ENCODE data around the gene ATRX.
"Not testable (repeated sequence)": the region's sequence is repeated elsewhere in the genome, so short reads cannot be mapped to it uniquely, and the experiment has no call there.

ATRX gene

DNA sequence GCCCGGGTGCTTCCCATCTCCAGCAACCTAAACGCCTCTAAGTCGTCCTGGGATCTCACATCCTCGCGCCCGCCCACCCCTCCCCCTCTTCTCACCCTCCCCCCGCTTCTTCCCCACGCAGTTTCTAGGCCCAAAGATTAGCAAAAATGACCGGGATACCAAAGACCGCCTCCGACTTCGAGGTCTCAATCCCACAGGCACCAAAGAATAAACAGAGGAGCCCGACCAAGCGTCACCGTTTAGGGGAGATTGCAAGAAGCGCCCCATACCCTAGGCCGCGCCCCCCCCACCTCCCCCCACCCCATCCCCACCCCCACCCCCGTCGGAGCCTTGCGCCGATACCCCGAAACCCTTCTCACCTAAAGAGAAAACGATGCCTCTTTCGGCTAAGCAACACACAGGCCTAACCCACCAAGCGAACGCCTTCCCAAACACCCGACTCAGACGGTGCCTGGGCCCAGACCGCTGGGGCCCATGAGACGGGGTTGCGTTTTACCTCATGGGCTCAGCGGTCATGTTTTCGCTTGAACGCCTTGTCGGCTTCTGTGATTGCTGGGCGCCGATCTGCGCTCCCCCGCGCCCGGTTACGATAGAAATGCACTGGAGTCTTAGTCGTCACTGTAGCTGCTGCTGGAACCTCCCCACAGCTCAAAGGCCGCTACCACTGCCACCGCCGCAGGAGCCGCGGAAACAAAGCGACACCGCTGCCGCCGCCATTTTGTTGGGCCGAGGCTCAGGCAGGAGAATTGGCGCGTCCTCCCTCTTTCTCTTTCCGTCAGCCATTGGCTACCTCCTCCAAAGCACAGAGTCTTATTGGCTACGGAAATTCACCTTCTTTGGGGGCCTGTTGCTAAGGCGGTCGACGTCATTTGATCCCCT lies at the start of gene ATRX:
Gene ATRX (minus strand): TSS at position 731 of the 879 bp plus-strand sequence. CDS start 215 bp downstream, at position 516.
- peak; percentile 82 for DNase-seq

DNA sequence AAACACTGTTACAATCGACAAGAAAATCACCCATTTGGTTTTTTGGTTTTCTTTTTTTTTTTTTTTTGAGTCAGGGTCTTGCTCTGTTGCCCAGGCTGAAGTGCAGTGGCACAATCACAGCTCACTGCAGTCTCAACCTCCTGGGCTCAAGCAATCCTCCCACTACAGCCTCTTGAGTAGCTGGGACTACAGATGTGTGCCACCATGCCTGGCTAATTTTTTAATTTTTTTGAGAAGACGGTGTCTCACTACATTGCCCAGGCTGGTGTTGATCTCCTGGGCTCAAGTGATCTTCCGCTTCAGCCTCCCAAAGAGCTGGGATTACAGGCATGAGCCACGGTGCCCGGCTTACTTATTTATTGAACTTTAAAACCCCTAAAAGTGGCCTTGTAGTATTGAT lies 45.5 kb upstream of the ATRX start:
- not testable (repeated sequence) for DNase-seq

GRCh38 chrX:77821989-77822388 lies 36.0 kb upstream of the ATRX start:
- DNase-seq, result not testable (repeated sequence)

DNA sequence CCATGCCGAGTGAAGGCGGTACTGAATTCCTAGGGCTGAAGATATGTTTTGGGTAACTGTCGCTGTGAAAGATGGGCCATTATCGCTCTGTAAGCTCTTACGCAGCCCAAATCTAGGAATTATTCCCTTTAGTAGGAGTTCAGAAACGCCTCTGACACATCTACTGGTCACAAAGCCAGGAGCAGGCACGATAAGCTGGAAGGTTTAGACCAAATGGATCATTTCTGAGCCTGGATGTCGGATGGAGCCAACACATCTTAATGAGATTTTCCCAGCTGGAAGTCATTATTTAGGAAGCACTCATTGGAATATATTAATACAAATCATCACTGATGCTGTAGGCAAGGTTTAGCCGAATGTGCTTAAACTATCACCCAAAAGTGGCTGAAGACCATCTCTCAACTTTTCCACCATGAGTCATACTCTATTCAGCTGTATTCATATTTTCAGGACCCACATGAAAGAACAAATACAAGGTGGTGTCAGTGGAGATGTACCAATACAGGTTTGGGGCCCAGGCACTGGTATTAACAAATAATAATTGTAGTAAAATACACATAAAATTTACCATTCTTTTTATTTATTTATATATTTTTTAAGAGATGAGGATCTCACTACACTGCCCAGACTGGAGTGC lies 34.2 kb upstream of the ATRX start:
- DNase-seq, result no peak

DNA sequence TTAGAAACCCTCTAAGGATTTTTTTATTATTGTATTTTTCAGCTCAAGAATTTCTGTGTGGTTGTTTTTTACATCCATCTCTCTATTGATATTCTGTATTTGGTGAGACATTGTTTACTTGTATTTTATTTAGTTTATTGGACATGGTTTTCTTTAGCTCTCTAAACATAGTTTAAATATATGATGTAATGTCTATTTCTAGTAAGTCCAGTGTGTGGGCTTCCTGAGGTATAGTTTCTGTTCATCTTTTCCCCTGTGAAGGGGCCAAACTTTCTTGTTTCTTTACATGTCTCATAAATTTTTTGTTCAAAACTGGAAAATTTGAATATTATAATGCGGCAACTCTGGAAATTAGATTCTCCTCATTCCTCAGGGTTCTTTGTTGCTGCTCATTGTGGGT lies 28.2 kb upstream of the ATRX start:
- DNase-seq, result no peak

- no peak for DNase-seq
Measured at GRCh38 chrX:77802201-77802600, 16.2 kb upstream of the ATRX start.

- no peak for DNase-seq
Measured at GRCh38 chrX:77795124-77795523, 9.1 kb upstream of the ATRX start.

DNA sequence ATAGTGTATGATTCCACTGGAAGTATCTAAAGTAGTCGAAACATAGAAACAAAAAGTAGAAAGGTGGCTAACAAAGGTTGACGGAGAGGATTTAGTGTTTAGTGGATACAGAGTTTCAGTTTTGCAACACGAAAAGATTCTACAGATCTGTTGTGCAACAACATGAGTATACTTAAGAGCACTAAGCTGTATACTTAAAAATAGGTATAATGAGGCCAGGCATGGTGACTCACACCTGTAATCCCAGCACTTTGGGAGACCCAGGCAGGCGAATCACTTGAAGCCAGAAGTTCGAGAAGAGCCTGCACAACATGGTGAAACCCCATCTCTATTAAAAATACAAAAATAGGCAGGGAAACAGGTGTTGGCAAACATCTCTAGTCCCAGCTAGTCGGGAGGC lies 7.9 kb upstream of the ATRX start:
- no peak for DNase-seq

GRCh38 chrX:77788050-77788449 lies 2.0 kb upstream of the ATRX start:
- DNase-seq, result peak; percentile 31

- DNase-seq, result no peak
Measured at GRCh38 chrX:77786365-77786680, 307 bp upstream of the ATRX start.

- no peak for DNase-seq
Measured at GRCh38 chrX:77779695-77780094, 6.3 kb downstream of the ATRX start.

DNA sequence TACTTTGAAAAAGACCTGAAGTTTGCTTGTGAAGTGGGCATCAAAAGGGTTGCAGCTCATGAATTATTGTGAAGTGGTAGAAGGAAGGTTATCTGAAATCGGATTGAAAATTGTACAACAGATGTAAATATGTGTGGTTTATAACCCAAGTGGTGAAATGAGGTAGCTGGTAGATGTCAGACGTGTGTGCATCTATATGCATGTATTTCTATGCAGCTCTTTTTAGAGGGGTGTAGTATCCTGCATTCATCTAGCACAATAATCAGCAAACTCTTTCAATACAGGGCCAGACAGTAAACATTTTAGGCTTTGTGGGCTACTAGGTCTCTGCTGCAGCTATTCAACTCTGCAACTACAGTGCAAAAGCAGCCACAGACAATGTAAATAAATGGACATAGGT lies 9.4 kb downstream of the ATRX start:
- DNase-seq, result no peak

DNA sequence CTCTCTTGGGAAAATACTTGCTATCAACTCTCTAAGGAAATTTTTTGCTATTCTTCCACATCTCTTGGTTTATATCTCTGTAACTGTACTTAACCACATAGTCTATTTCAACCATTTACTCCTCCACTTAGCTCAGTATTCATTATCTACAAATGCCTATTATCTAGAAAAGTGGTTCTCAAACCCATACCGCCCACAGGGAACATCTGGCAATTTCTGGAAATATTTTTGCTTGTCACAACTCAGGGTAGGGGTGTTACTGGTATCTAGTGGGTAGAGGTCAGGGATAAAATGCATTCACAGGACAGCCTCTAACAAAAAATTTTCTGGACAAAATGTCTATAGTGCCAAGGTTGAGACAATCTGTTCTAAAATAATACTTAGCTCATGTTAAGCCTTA lies 14.4 kb downstream of the ATRX start:
- no peak for DNase-seq

- no peak for DNase-seq
Measured at GRCh38 chrX:77768787-77769186, 17.2 kb downstream of the ATRX start.

- not testable (repeated sequence) for DNase-seq
Measured at GRCh38 chrX:77766212-77766611, 19.8 kb downstream of the ATRX start.

- no peak for DNase-seq
Measured at GRCh38 chrX:77755561-77755960, 30.5 kb downstream of the ATRX start.

GRCh38 chrX:77753942-77754341 lies 32.1 kb downstream of the ATRX start:
- DNase-seq, result not testable (repeated sequence)

DNA sequence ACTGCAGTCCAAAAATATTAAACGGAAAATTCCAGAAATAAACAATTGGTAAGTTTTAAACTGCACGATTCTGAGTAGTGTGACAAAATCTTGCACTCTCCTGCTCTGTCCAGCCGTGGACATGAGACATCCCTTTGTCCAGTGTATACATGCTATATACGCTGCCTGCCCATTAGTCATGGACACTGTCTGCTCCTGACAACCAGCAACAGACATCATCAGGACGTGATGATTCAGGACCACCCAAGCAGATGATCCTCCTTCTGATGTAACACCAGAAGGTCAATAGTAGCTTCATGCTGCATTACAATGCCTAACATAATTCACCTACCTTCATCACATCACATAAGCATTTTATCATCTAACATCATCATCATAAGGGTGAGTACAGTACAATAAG lies 36.3 kb downstream of the ATRX start:
- DNase-seq, result peak; percentile 53

DNA sequence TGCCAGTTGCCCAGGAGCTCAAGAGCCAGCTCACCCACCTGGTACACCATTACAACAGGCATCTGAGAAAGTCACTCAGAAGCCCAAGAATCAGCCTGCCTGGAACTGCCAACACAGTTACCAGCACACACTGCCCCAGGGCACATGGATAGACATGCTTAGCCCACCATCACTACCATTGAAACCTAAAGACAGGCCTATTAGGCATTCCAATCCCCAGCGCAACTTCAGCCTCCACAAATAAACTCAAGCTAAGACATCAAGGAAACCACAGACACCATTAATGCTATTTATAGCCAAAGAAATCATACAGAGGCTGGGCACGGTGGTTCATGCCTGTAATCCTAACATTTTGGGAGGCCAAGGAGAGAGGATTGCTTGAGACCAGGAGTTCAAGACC lies 42.3 kb downstream of the ATRX start:
- peak; percentile 3 for DNase-seq

DNA sequence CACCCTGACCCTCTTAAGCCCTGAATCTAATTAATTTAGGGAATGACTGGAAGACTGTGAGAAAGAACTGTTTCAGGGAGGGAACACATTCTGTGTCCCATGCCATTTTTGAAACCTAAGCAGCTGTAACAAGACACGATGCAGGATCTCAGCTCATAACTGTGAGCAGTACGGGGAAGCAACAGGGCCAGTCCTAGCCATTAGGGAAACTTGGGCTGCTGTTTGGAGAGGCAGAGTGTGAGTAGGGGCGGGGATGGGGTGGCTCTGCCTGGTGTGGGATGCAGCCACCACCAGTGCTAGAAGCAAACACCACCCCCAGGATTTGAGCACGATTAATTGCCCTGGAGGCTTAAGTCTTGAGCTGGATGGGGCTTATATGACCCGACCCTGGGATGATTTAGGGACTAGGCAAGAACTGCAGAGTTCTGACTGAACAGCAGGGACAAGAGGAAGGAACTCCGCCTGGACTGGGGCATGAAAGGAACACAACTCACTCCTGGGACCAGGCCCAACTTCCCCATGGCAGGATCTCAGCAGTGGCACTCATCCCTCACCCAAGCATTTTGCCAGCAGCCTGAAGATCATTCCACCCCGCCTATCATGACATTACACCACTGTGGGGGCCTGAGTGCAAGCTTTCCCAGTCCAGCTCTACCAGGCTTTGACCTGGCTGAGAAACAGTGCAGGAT lies 43.1 kb downstream of the ATRX start:
- no peak for DNase-seq

- no peak for DNase-seq
Measured at GRCh38 chrX:77740376-77740905, 45.6 kb downstream of the ATRX start.

GRCh38 chrX:77733342-77733741 lies 52.7 kb downstream of the ATRX start:
- no peak for DNase-seq

DNA sequence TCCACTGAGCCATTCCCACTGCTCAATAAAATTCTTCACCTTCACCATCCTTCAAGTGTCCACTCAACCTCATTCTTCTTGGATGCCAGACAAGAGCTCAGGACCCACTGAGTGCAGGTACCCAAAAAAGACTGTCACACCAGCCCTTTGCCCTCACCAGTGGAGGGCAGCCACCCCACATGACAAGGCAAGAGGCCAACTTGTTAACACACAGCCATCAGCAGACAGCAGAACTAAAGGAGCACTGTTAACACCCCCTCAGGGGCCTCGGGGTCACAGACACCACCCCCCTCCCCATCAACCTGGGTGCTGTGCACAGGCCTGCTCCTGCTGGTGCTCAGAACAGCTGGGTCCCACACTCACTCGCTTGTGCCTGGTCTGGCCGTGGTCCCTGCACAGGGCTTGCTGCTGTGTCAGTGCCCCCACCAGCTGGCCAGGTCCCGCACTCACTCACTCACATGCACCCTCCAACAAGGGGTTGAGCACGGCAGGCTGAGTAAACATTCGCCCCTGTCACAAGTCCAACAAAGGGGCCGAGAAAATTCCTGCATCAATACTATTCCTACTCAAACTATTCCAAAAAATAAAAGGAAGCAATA lies 54.1 kb downstream of the ATRX start:
- no peak for DNase-seq
